GM15510 (cell line): ENCODE data around the gene EIF2AK3.

Experiments used
- POLR2A ChIP-seq: IDR thresholded peaks from 3 replicates; pipeline ENCODE4 v1.6.1; 2011; ENCODE audit warnings: borderline replicate concordance; ENCODE audit not compliant: insufficient read length; ENCODE audit errors: extremely low read depth

Gene EIF2AK3

GRCh38 chr2:88614497-88615157 lies 12.6 kb downstream of the EIF2AK3 start:
- no peak for TF ChIP-seq POLR2A

- no peak for TF ChIP-seq POLR2A
Measured at GRCh38 chr2:88613921-88614320, 13.3 kb downstream of the EIF2AK3 start.

GRCh38 chr2:88608184-88608583 lies 19.1 kb downstream of the EIF2AK3 start:
- TF ChIP-seq POLR2A = no peak

GRCh38 chr2:88607416-88607815 lies 19.8 kb downstream of the EIF2AK3 start:
- TF ChIP-seq POLR2A = no peak

- TF ChIP-seq POLR2A = no peak
Measured at GRCh38 chr2:88606371-88607030, 20.8 kb downstream of the EIF2AK3 start.

GRCh38 chr2:88603146-88603545 lies 24.1 kb downstream of the EIF2AK3 start:
- TF ChIP-seq POLR2A = no peak

GRCh38 chr2:88602022-88602421 lies 25.2 kb downstream of the EIF2AK3 start:
- TF ChIP-seq POLR2A = no peak

GRCh38 chr2:88601286-88601685 lies 26.0 kb downstream of the EIF2AK3 start:
- no peak for TF ChIP-seq POLR2A

- no peak for TF ChIP-seq POLR2A
Measured at GRCh38 chr2:88600038-88600465, 27.2 kb downstream of the EIF2AK3 start.

- TF ChIP-seq POLR2A = no peak
Measured at GRCh38 chr2:88599527-88599926, 27.7 kb downstream of the EIF2AK3 start.

- no peak for TF ChIP-seq POLR2A
Measured at GRCh38 chr2:88597168-88597567, 30.1 kb downstream of the EIF2AK3 start.

GRCh38 chr2:88596141-88596830 lies 31.0 kb downstream of the EIF2AK3 start:
- no peak for TF ChIP-seq POLR2A

- no peak for TF ChIP-seq POLR2A
Measured at GRCh38 chr2:88591698-88592097, 35.6 kb downstream of the EIF2AK3 start.

- TF ChIP-seq POLR2A = no peak
Measured at GRCh38 chr2:88590998-88591613, 36.2 kb downstream of the EIF2AK3 start.

GRCh38 chr2:88585969-88586368 lies 41.3 kb downstream of the EIF2AK3 start:
- TF ChIP-seq POLR2A = no peak
